ENCODE measurements around the gene TMEM196.

TMEM196 gene

GRCh38 chr7:19677180-19677579, 96.2 kb downstream of the TMEM196 start:
- Histone ChIP-seq H3K4me2 (ENCODE audit: low read length) (no peak overlapping the region), H4K20me1 (ENCODE audit: insufficient read depth, low read length) (no peaks in the 10 kb centered on the region), H3K79me2 (ENCODE audit: low read length) (no peaks in the 10 kb centered on the region), H3K36me3 (replicated peaks; ENCODE audit: low read depth, low read length) (no peaks in the 10 kb centered on the region), H3K9ac (ENCODE audit: low read length) (no peak overlapping the region), H2AFZ (ENCODE audit: low read depth, low read length) (no peak overlapping the region), H3K9me3 (ENCODE audit: insufficient read depth, low read length) (no peaks in the 10 kb centered on the region), H3K4me1 (ENCODE audit: low read length) (peaks cover 15% of the 10 kb centered on the region), H3K27me3 (ENCODE audit: low read depth, low read length) (no peaks in the 10 kb centered on the region), H3K27ac (ENCODE audit: low read length) (no peak overlapping the region), H3K4me3 (ENCODE audit: low read length) (no peak overlapping the region)
- TF ChIP-seq EZH2phosphoT487 (IDR thresholded peaks at IDR 0.05; ENCODE audit: low read depth) (no peak), CTCF (IDR thresholded peaks at IDR 0.05; ENCODE audit: low read depth, low read length) (no peak)

GRCh38 chr7:19675816-19676215, 97.6 kb downstream of the TMEM196 start:
- H3K27ac ChIP-seq (ENCODE audit: low read length), result no peak overlapping the region
- H3K9me3 ChIP-seq (ENCODE audit: insufficient read depth, low read length), result no peaks in the 10 kb centered on the region
- no peak for TF ChIP-seq CTCF (IDR thresholded peaks at IDR 0.05; ENCODE audit: low read depth, low read length)
- no peak for TF ChIP-seq EZH2phosphoT487 (IDR thresholded peaks at IDR 0.05; ENCODE audit: low read depth)
- H3K79me2 ChIP-seq (ENCODE audit: low read length), result no peaks in the 10 kb centered on the region
- H2AFZ ChIP-seq (ENCODE audit: low read depth, low read length), result no peak overlapping the region
- H4K20me1 ChIP-seq (ENCODE audit: insufficient read depth, low read length), result no peaks in the 10 kb centered on the region
- H3K9ac ChIP-seq (ENCODE audit: low read length), result no peak overlapping the region
- H3K4me3 ChIP-seq (ENCODE audit: low read length), result no peak overlapping the region
- H3K36me3 ChIP-seq (replicated peaks; ENCODE audit: low read depth, low read length), result no peaks in the 10 kb centered on the region
- peaks cover 15% of the 10 kb centered on the region for H3K4me1 ChIP-seq (ENCODE audit: low read length)
- H3K4me2 ChIP-seq (ENCODE audit: low read length), result no peak overlapping the region
- H3K27me3 ChIP-seq (ENCODE audit: low read depth, low read length), result no peaks in the 10 kb centered on the region

GRCh38 chr7:19674266-19674960, 99.0 kb downstream of the TMEM196 start:
- Histone ChIP-seq H3K4me3 (ENCODE audit: low read length) (no peak overlapping the region), H4K20me1 (ENCODE audit: insufficient read depth, low read length) (no peaks in the 10 kb centered on the region), H3K79me2 (ENCODE audit: low read length) (no peaks in the 10 kb centered on the region), H3K9ac (ENCODE audit: low read length) (no peak overlapping the region), H3K27ac (ENCODE audit: low read length) (no peak overlapping the region), H2AFZ (ENCODE audit: low read depth, low read length) (no peak overlapping the region), H3K4me1 (ENCODE audit: low read length) (peaks cover 15% of the 10 kb centered on the region), H3K36me3 (replicated peaks; ENCODE audit: low read depth, low read length) (no peaks in the 10 kb centered on the region), H3K9me3 (ENCODE audit: insufficient read depth, low read length) (no peaks in the 10 kb centered on the region), H3K4me2 (ENCODE audit: low read length) (no peak overlapping the region), H3K27me3 (ENCODE audit: low read depth, low read length) (no peaks in the 10 kb centered on the region)
- no peak for TF ChIP-seq EZH2phosphoT487 (IDR thresholded peaks at IDR 0.05; ENCODE audit: low read depth)
- TF ChIP-seq CTCF (IDR thresholded peaks at IDR 0.05; ENCODE audit: low read depth, low read length), result no peak

GRCh38 chr7:19670806-19671205, 102.6 kb downstream of the TMEM196 start:
- no peak overlapping the region for H3K9ac ChIP-seq (ENCODE audit: low read length)
- H3K27ac ChIP-seq (ENCODE audit: low read length), result no peak overlapping the region
- H3K4me1 ChIP-seq (ENCODE audit: low read length), result no peaks in the 10 kb centered on the region
- no peaks in the 10 kb centered on the region for H3K9me3 ChIP-seq (ENCODE audit: insufficient read depth, low read length)
- no peaks in the 10 kb centered on the region for H3K79me2 ChIP-seq (ENCODE audit: low read length)
- no peak overlapping the region for H2AFZ ChIP-seq (ENCODE audit: low read depth, low read length)
- no peak overlapping the region for H3K4me2 ChIP-seq (ENCODE audit: low read length)
- H4K20me1 ChIP-seq (ENCODE audit: insufficient read depth, low read length), result no peaks in the 10 kb centered on the region
- no peaks in the 10 kb centered on the region for H3K27me3 ChIP-seq (ENCODE audit: low read depth, low read length)
- TF ChIP-seq CTCF (IDR thresholded peaks at IDR 0.05; ENCODE audit: low read depth, low read length) (no peak), EZH2phosphoT487 (IDR thresholded peaks at IDR 0.05; ENCODE audit: low read depth) (no peak)
- H3K36me3 ChIP-seq (replicated peaks; ENCODE audit: low read depth, low read length), result no peaks in the 10 kb centered on the region
- H3K4me3 ChIP-seq (ENCODE audit: low read length), result no peak overlapping the region

Data from OCI-LY3 (cell line).